ENCODE results near the gene SPDYE3.
"Not testable (repeated sequence)": the region's sequence is repeated elsewhere in the genome, so short reads cannot be mapped to it uniquely, and the experiment has no call there.

SPDYE3 gene

GRCh38 chr7:100270941-100271593 lies 36.4 kb upstream of the SPDYE3 start:
- Histone ChIP-seq H3K4me2 (ENCODE audit: low read depth, low read length, poor library complexity, severe bottlenecking) (peak overlapping the region; percentile 79), H3K4me3 (ENCODE audit: low read length, poor library complexity, severe bottlenecking) (peak overlapping the region; percentile 77)
- not testable (repeated sequence) for H2AFZ ChIP-seq (ENCODE audit: low read length)

GRCh38 chr7:100271716-100272537 lies 35.6 kb upstream of the SPDYE3 start:
- H4K20me1 ChIP-seq (ENCODE audit: insufficient read depth, low read length, poor library complexity, severe bottlenecking), result no peaks in the 10 kb centered on the region
- no peaks in the 10 kb centered on the region for H3F3A ChIP-seq (ENCODE audit: low read depth)
- no peaks in the 10 kb centered on the region for H3K9me3 ChIP-seq (ENCODE audit: insufficient read depth, low read depth, low read length)
- H3K4me3 ChIP-seq (ENCODE audit: low read length, poor library complexity, severe bottlenecking), result peak overlapping the region; percentile 77
- no peaks in the 10 kb centered on the region for H3K27me3 ChIP-seq (ENCODE audit: insufficient read depth, low read length, poor library complexity, severe bottlenecking)
- H3K9me2 ChIP-seq (replicated peaks; ENCODE audit: low read depth, low read length), result no peaks in the 10 kb centered on the region
- H3K79me2 ChIP-seq (ENCODE audit: insufficient read depth, low read length), result peaks cover 29% of the 10 kb centered on the region; the same call in 1 of the 2 replicates
- peak overlapping the region; percentile 68 for H3K4me2 ChIP-seq (ENCODE audit: low read depth, low read length, poor library complexity, severe bottlenecking)
- no peaks in the 10 kb centered on the region for H3K36me3 ChIP-seq (ENCODE audit: insufficient read depth, low read length)
- peak; percentile 24; the same call in 1 of the 2 replicates for TF ChIP-seq CTCF (conservative IDR thresholded peaks at IDR 0.05; ENCODE audit: low read length)
- TF ChIP-seq EZH2phosphoT487 (IDR thresholded peaks at IDR 0.05; ENCODE audit: borderline replicate concordance), result no peak
- peak overlapping the region; percentile 52 for H3K9ac ChIP-seq (ENCODE audit: low read depth, low read length, poor library complexity, severe bottlenecking)
- H3K4me1 ChIP-seq (ENCODE audit: insufficient read depth, low read length, poor library complexity, severe bottlenecking), result peaks cover 7% of the 10 kb centered on the region
- peak overlapping the region; percentile 49; the same call in 1 of the 2 replicates for H2AFZ ChIP-seq (ENCODE audit: low read length)

More at GRCh38 chr7:100270941-100271593, 36.4 kb upstream of the SPDYE3 start:
- H3K9me3 ChIP-seq (ENCODE audit: insufficient read depth, low read depth, low read length); H3K9me2 ChIP-seq (replicated peaks; ENCODE audit: low read depth, low read length); H4K20me1 ChIP-seq (ENCODE audit: insufficient read depth, low read length, poor library complexity, severe bottlenecking); H3K27me3 ChIP-seq (ENCODE audit: insufficient read depth, low read length, poor library complexity, severe bottlenecking); H3F3A ChIP-seq (ENCODE audit: low read depth); H3K36me3 ChIP-seq (ENCODE audit: insufficient read depth, low read length): not testable (repeated sequence)
- Histone ChIP-seq H3K79me2 (ENCODE audit: insufficient read depth, low read length) (peaks cover 32% of the 10 kb centered on the region; the same call in 1 of the 2 replicates), H3K9ac (ENCODE audit: low read depth, low read length, poor library complexity, severe bottlenecking) (peak overlapping the region; percentile 67), H3K4me1 (ENCODE audit: insufficient read depth, low read length, poor library complexity, severe bottlenecking) (peaks cover 10% of the 10 kb centered on the region)

GRCh38 chr7:100272538-100272902 lies 35.0 kb upstream of the SPDYE3 start:
- not testable (repeated sequence) for H3K36me3 ChIP-seq (ENCODE audit: insufficient read depth, low read length); H3K9me3 ChIP-seq (ENCODE audit: insufficient read depth, low read depth, low read length); H3K27me3 ChIP-seq (ENCODE audit: insufficient read depth, low read length, poor library complexity, severe bottlenecking); H3K9me2 ChIP-seq (replicated peaks; ENCODE audit: low read depth, low read length); H4K20me1 ChIP-seq (ENCODE audit: insufficient read depth, low read length, poor library complexity, severe bottlenecking); H3K4me1 ChIP-seq (ENCODE audit: insufficient read depth, low read length, poor library complexity, severe bottlenecking); H3F3A ChIP-seq (ENCODE audit: low read depth)
- Histone ChIP-seq H3K4me3 (ENCODE audit: low read length, poor library complexity, severe bottlenecking) (peak overlapping the region; percentile 77), H3K9ac (ENCODE audit: low read depth, low read length, poor library complexity, severe bottlenecking) (peak overlapping the region; percentile 52), H2AFZ (ENCODE audit: low read length) (peak overlapping the region; percentile 30; the same call in 1 of the 2 replicates), H3K4me2 (ENCODE audit: low read depth, low read length, poor library complexity, severe bottlenecking) (peak overlapping the region; percentile 68), H3K79me2 (ENCODE audit: insufficient read depth, low read length) (peaks cover 23% of the 10 kb centered on the region; the same call in 1 of the 2 replicates)

GRCh38 chr7:100275120-100275519 lies 32.4 kb upstream of the SPDYE3 start:
- no peak overlapping the region for H3K9ac ChIP-seq (ENCODE audit: low read depth, low read length, poor library complexity, severe bottlenecking)
- H3K79me2 ChIP-seq (ENCODE audit: insufficient read depth, low read length), result peaks cover 7% of the 10 kb centered on the region; the same call in 1 of the 2 replicates
- peaks cover 4% of the 10 kb centered on the region for H3K4me1 ChIP-seq (ENCODE audit: insufficient read depth, low read length, poor library complexity, severe bottlenecking)
- H2AFZ ChIP-seq (ENCODE audit: low read length), result no peak overlapping the region
- H3K4me2 ChIP-seq (ENCODE audit: low read depth, low read length, poor library complexity, severe bottlenecking), result no peak overlapping the region
- H3K36me3 ChIP-seq (ENCODE audit: insufficient read depth, low read length), result no peaks in the 10 kb centered on the region
- H4K20me1 ChIP-seq (ENCODE audit: insufficient read depth, low read length, poor library complexity, severe bottlenecking), result no peaks in the 10 kb centered on the region
- no peaks in the 10 kb centered on the region for H3K9me2 ChIP-seq (replicated peaks; ENCODE audit: low read depth, low read length)
- no peak overlapping the region for H3K4me3 ChIP-seq (ENCODE audit: low read length, poor library complexity, severe bottlenecking)
- H3F3A ChIP-seq (ENCODE audit: low read depth), result no peaks in the 10 kb centered on the region
- H3K27me3 ChIP-seq (ENCODE audit: insufficient read depth, low read length, poor library complexity, severe bottlenecking), result no peaks in the 10 kb centered on the region
- TF ChIP-seq EZH2phosphoT487 (IDR thresholded peaks at IDR 0.05; ENCODE audit: borderline replicate concordance), result no peak
- no peak for TF ChIP-seq CTCF (conservative IDR thresholded peaks at IDR 0.05; ENCODE audit: low read length)
- no peaks in the 10 kb centered on the region for H3K9me3 ChIP-seq (ENCODE audit: insufficient read depth, low read depth, low read length)

- not testable (repeated sequence) for H3K27me3 ChIP-seq (ENCODE audit: insufficient read depth, low read length, poor library complexity, severe bottlenecking); H3K9me2 ChIP-seq (replicated peaks; ENCODE audit: low read depth, low read length); H3K9ac ChIP-seq (ENCODE audit: low read depth, low read length, poor library complexity, severe bottlenecking); H3K79me2 ChIP-seq (ENCODE audit: insufficient read depth, low read length); H3K36me3 ChIP-seq (ENCODE audit: insufficient read depth, low read length); H3F3A ChIP-seq (ENCODE audit: low read depth); H3K4me3 ChIP-seq (ENCODE audit: low read length, poor library complexity, severe bottlenecking); H3K4me2 ChIP-seq (ENCODE audit: low read depth, low read length, poor library complexity, severe bottlenecking); H3K9me3 ChIP-seq (ENCODE audit: insufficient read depth, low read depth, low read length); H4K20me1 ChIP-seq (ENCODE audit: insufficient read depth, low read length, poor library complexity, severe bottlenecking); H2AFZ ChIP-seq (ENCODE audit: low read length); H3K4me1 ChIP-seq (ENCODE audit: insufficient read depth, low read length, poor library complexity, severe bottlenecking)
Measured at GRCh38 chr7:100276126-100276525, 31.4 kb upstream of the SPDYE3 start.
